Cardiac atrium fibroblast (primary cell): Measurements from ENCODE around the gene ZNF800. TPM values are rescaled to one million over a fixed set of nuclear protein-coding genes. Genes with fewer than 3 reads are reported as not detected.

Source experiments
- total RNA-seq: library from RNA; depleted of rRNA; stranded (reverse); fragments of >200 nt; gene quantifications from 2 replicates; pipeline ENCODE4 v1.2.3, GENCODE V29; 2015

The ZNF800 gene
- 9.1 and 10.7 TPM in 2 replicates for total RNA-seq

GRCh38 chr7:127392566-127393367, at the start of gene ZNF800:
ZNF800 (minus strand) TSS chr7:127392708; CDS start chr7:127391557, 1,151 bp downstream.

Other genes starting within 250 kb of the ZNF800 start
- not detected in 2 replicates for gene GRM8, start 139.8 kb downstream of the ZNF800 start, total RNA-seq
- gene GCC1, start 192.9 kb upstream of the ZNF800 start, total RNA-seq, result 15.5 and 19.0 TPM in 2 replicates
- 256 and 313 TPM in 2 replicates for gene ARF5, start 195.7 kb upstream of the ZNF800 start, total RNA-seq
- 2.7 and 6.0 TPM in 2 replicates for gene FSCN3, start 201.0 kb upstream of the ZNF800 start, total RNA-seq
- not detected in 2 replicates for gene PAX4, start 225.4 kb upstream of the ZNF800 start, total RNA-seq